Endothelial cell of umbilical vein (primary cell): ENCODE results near the gene SHISA6. TPM values are rescaled to one million over a fixed set of nuclear protein-coding genes. Genes with fewer than 3 reads are reported as not detected.

Experiments used
- BruUV-seq: library from RNA; stranded (reverse); fragments of 400-500 nt; replicated peaks from 2 replicates; lab custom pipeline; 2021; lab: Mats Ljungman, UMichigan
- CTCF ChIA-PET: fragments of 300-600, 350-600 bp; sonication (Branson Sonifier 250); formaldehyde crosslinking; loops from one replicate; lab custom pipeline; 2021; ENCODE audit warnings: antibody characterized with exemption, inconsistent platforms; lab: Charles Lee
- POLR2A ChIA-PET: fragments of 300-600, 350-600 bp; sonication (Branson Sonifier 250); formaldehyde crosslinking; loops from one replicate; lab custom pipeline; 2021; ENCODE audit warnings: antibody characterized with exemption, inconsistent platforms; lab: Charles Lee
- DNase-seq: peaks from one replicate; pipeline ENCODE4 v3.0.0-alpha.2; 2011; ENCODE audit warnings: low read depth, low spot score
- FAIRE-seq: peaks from 2 replicates; lab custom pipeline; 2011; peaks lifted over from hg19 to GRCh38; lab: Jason Lieb, UNC
- H2AFZ ChIP-seq: 2 replicates; pipeline ENCODE4 v1.6.0; 2012; ENCODE audit warnings: low read depth, low read length, control low read depth, inconsistent platforms
- H3K27ac ChIP-seq: 2 replicates; pipeline ENCODE4 v1.5.1; 2011; ENCODE audit warnings: low read depth, mild to moderate bottlenecking, control low read depth, low read length, moderate library complexity; ENCODE audit not compliant: insufficient read depth
- H3K27me3 ChIP-seq, 2 experiments: 2 replicates each; pipeline versions ENCODE4 v1.6.0 to v1.6.1; 2011; ENCODE audit warnings: low read length in 2 of 2, mixed read lengths in 1 of 2; ENCODE audit not compliant: control insufficient read depth in 2 of 2, insufficient read depth in 2 of 2
- H3K36me3 ChIP-seq, 2 experiments: 2 replicates in 1 of 2; 3 replicates in 1 of 2; pipeline ENCODE4 v1.5.1; 2011; ENCODE audit warnings: low read length in 2 of 2, mild to moderate bottlenecking in 1 of 2, moderate library complexity in 1 of 2; ENCODE audit not compliant: control insufficient read depth in 2 of 2, insufficient read depth in 2 of 2; ENCODE audit errors: extremely low read depth in 1 of 2
- H3K4me1 ChIP-seq: 3 replicates; pipeline ENCODE4 v1.5.1; 2011; ENCODE audit warnings: mild to moderate bottlenecking, low read length; ENCODE audit not compliant: control insufficient read depth, insufficient read depth; ENCODE audit errors: extremely low read depth
- H3K4me2 ChIP-seq: 2 replicates; pipeline ENCODE4 v1.6.1; 2011; ENCODE audit warnings: low read length, control low read depth, mixed read lengths; ENCODE audit not compliant: insufficient read depth
- H3K4me3 ChIP-seq, 3 experiments: fragments of 200-600 bp in 1 of 3; sonication (generic), shearing (Covaris generic) in 1 of 3; replicated peaks in 1 of 3; 2 replicates each; pipeline ENCODE4 v1.5.1; 2011 to 2016; ENCODE audit warnings: control low read depth in 3 of 3, low read length in 3 of 3, mild to moderate bottlenecking in 2 of 3, inconsistent platforms in 1 of 3, low read depth in 1 of 3, moderate library complexity in 1 of 3; ENCODE audit not compliant: insufficient read depth in 1 of 3
- H3K79me2 ChIP-seq: 2 replicates; pipeline ENCODE4 v1.6.0; 2012; ENCODE audit warnings: low read length, inconsistent platforms; ENCODE audit not compliant: control insufficient read depth, insufficient read depth
- H3K9ac ChIP-seq: replicated peaks from 2 replicates; pipeline ENCODE3; 2011; ENCODE audit warnings: low read length, control low read depth; ENCODE audit not compliant: insufficient read depth; ENCODE audit errors: extremely low read depth
- H3K9me1 ChIP-seq: replicated peaks from 3 replicates; pipeline ENCODE4 v1.6.0; 2011; ENCODE audit warnings: mild to moderate bottlenecking, low read length; ENCODE audit not compliant: control insufficient read depth, insufficient read depth; ENCODE audit errors: extremely low read depth
- H3K9me3 ChIP-seq: replicated peaks from 2 replicates; pipeline ENCODE4 v1.5.1; 2012; ENCODE audit warnings: low read length, inconsistent platforms; ENCODE audit not compliant: control insufficient read depth, insufficient read depth
- H4K20me1 ChIP-seq: replicated peaks from 2 replicates; pipeline ENCODE3; 2011; ENCODE audit warnings: mild to moderate bottlenecking, low read length; ENCODE audit not compliant: control insufficient read depth, insufficient read depth; ENCODE audit errors: extremely low read depth
- CTCF ChIP-seq, 2 donors: IDR thresholded peaks; 1 replicate in 1 of 2; 2 replicates in 1 of 2; pipeline ENCODE4 v1.5.1; 2011; ENCODE audit warnings: low read length in 2 of 2, mild to moderate bottlenecking in 2 of 2, moderate library complexity in 2 of 2, control low read depth in 1 of 2, inconsistent platforms in 1 of 2, low read depth in 1 of 2; ENCODE audit not compliant: insufficient read depth in 1 of 2; ENCODE audit errors: extremely low read depth in 1 of 2
- EZH2 ChIP-seq: IDR thresholded peaks from 2 replicates; pipeline ENCODE4 v1.6.1; 2012; ENCODE audit warnings: borderline replicate concordance, low read depth, mild to moderate bottlenecking, moderate library complexity, low read length, inconsistent platforms; ENCODE audit not compliant: severe bottlenecking
- FOS ChIP-seq: IDR thresholded peaks from 2 replicates; pipeline ENCODE4 v1.6.1; 2011; ENCODE audit warnings: mild to moderate bottlenecking, low read length, moderate library complexity, borderline replicate concordance; ENCODE audit not compliant: insufficient read depth
- GATA2 ChIP-seq: IDR thresholded peaks from 2 replicates; pipeline ENCODE4 v1.7.0; 2011; ENCODE audit warnings: low read depth, mild to moderate bottlenecking, moderate library complexity, mixed read lengths, low read length; ENCODE audit not compliant: insufficient read length, insufficient read depth
- JUN ChIP-seq: IDR thresholded peaks from 2 replicates; pipeline ENCODE4 v1.6.1; 2011; ENCODE audit warnings: borderline replicate concordance, low read depth; ENCODE audit not compliant: insufficient read length, insufficient read depth
- MAX ChIP-seq: IDR thresholded peaks from 2 replicates; pipeline ENCODE4 v1.6.1; 2011; ENCODE audit not compliant: insufficient read depth, insufficient read length
- MYC ChIP-seq: IDR thresholded peaks from one replicate; pipeline ENCODE4 v1.6.1; 2011; ENCODE audit warnings: mild to moderate bottlenecking, low read depth, low read length
- POLR2A ChIP-seq: IDR thresholded peaks from 2 replicates; pipeline ENCODE4 v1.6.1; 2012; ENCODE audit warnings: low read depth, mild to moderate bottlenecking, control low read depth, low read length
- POLR2AphosphoS5 ChIP-seq: IDR thresholded peaks from 2 replicates; pipeline ENCODE4 v1.6.1; 2012; ENCODE audit warnings: low read depth, mild to moderate bottlenecking, control low read depth, low read length, moderate library complexity; ENCODE audit not compliant: insufficient read depth
- dilution Hi-C: fragments of 300-500 bp; cut with MboI; formaldehyde crosslinking; loops from one replicate; pipeline ENCODE4 v1.15.0; 2019; ENCODE audit warnings: low sequenced_read_pairs; ENCODE audit not compliant: extremely low pct_ligation_motif_present
- intact Hi-C: fragments of 100-400 bp; cut with micrococcal nuclease; formaldehyde crosslinking; loops from one replicate; pipeline ENCODE4 v1.10.0; 2022
- polyA plus RNA-seq, 4 experiments: library from polyadenylated mRNA; depleted of rRNA in 3 of 4; stranded (reverse) in 3 of 4; unstranded in 1 of 4; fragments of >200 nt; gene quantifications; 2 replicates each; pipeline versions ENCODE4 v1.2.1 to v1.2.3, GENCODE V29; 2011 to 2012; ENCODE audit warnings: missing spikeins in 1 of 4
- total RNA-seq: library from RNA; stranded (reverse); gene quantifications from 2 replicates; pipeline ENCODE4 v1.2.3, GENCODE V29; 2021

SHISA6 gene
- total and polyA plus RNA-seq, 2 donors (not counting 3 experiments of a cell fraction or from before 2014, with no cell fraction given), result not detected

GRCh38 chr17:11580677-11581076 is 339.7 kb downstream of the SHISA6 start:
- H3K9ac ChIP-seq, result no peak overlapping the region
- TF ChIP-seq POLR2A (no peak), CTCF (IDR thresholded peaks at IDR 0.05; ENCODE audit: extremely low read depth in 1 of 2, insufficient read depth in 1 of 2, low read depth in 1 of 2, low read length in 2 of 2) (no peak), POLR2AphosphoS5 (no peak), MYC (no peak), GATA2 (no peak), EZH2 (no peak), JUN (no peak), MAX (no peak), FOS (no peak)
- BruUV-seq, result no TSS peak
- H2AFZ ChIP-seq, result no peak overlapping the region
- no peak overlapping the region for H3K27ac ChIP-seq
- intact Hi-C loops, result no loop called here
- H3K9me3 ChIP-seq, result peaks cover 2% of the 10 kb centered on the region
- no peaks in the 10 kb centered on the region for H3K36me3 ChIP-seq
- no peak for DNase-seq
- no peaks in the 10 kb centered on the region for H4K20me1 ChIP-seq
- POLR2A ChIA-PET, result no interaction called here
- H3K4me3 ChIP-seq, result no peak overlapping the region
- no peak for FAIRE-seq
- no peaks in the 10 kb centered on the region for H3K79me2 ChIP-seq
- CTCF ChIA-PET, result no interaction called here
- no peaks in the 10 kb centered on the region for H3K27me3 ChIP-seq
- no peak overlapping the region for H3K4me2 ChIP-seq
- H3K4me1 ChIP-seq, result no peaks in the 10 kb centered on the region
- dilution Hi-C loops, result no loop called here
- no peaks in the 10 kb centered on the region for H3K9me1 ChIP-seq
